Dendritic cell treated with granulocyte-macrophage colony-stimulating factor and Interleukin-4, amounts not matched to agents 40 ng/mL and 50 ng/mL, for 4 days (primary cell): ENCODE data around the gene HEMGN.
"Not testable (repeated sequence)": the region's sequence is repeated elsewhere in the genome, so short reads cannot be mapped to it uniquely, and the experiment has no call there.

ENCODE experiments used
- H3K27ac Mint-ChIP-seq: one replicate; pipeline ENCODE4 v1.8.0; 2022; ENCODE audit warnings: mild to moderate bottlenecking, mixed read lengths
- H3K27me3 Mint-ChIP-seq: one replicate; pipeline ENCODE4 v1.8.0; 2022; ENCODE audit warnings: mild to moderate bottlenecking, mixed read lengths
- H3K36me3 Mint-ChIP-seq: one replicate; pipeline ENCODE4 v1.8.0; 2022; ENCODE audit warnings: low read depth, mixed read lengths
- H3K4me1 Mint-ChIP-seq: one replicate; pipeline ENCODE4 v1.8.0; 2022; ENCODE audit warnings: low read depth, mixed read lengths
- H3K4me3 Mint-ChIP-seq: one replicate; pipeline ENCODE4 v1.8.0; 2022; ENCODE audit warnings: mild to moderate bottlenecking, moderate library complexity, mixed read lengths
- H3K9me3 Mint-ChIP-seq: one replicate; pipeline ENCODE4 v1.8.0; 2022; ENCODE audit warnings: mixed read lengths
- intact Hi-C: fragments of 100-400 bp; cut with micrococcal nuclease; formaldehyde crosslinking; loops from one replicate; pipeline ENCODE4 v1.15.0; 2022

HEMGN gene

GRCh38 chr9:97958812-97959511, 21.0 kb upstream of the HEMGN start:
- H3K4me3 Mint-ChIP-seq = no peak overlapping the region
- H3K27me3 Mint-ChIP-seq = no peaks in the 10 kb centered on the region
- H3K4me1 Mint-ChIP-seq = peaks cover 5% of the 10 kb centered on the region
- H3K9me3 Mint-ChIP-seq = no peaks in the 10 kb centered on the region
- intact Hi-C loops = no loop called here
- no peaks in the 10 kb centered on the region for H3K36me3 Mint-ChIP-seq
- no peak overlapping the region for H3K27ac Mint-ChIP-seq

GRCh38 chr9:97956331-97956730, 18.4 kb upstream of the HEMGN start:
- no peaks in the 10 kb centered on the region for H3K36me3 Mint-ChIP-seq
- intact Hi-C loops = no loop called here
- no peak overlapping the region for H3K27ac Mint-ChIP-seq
- no peaks in the 10 kb centered on the region for H3K9me3 Mint-ChIP-seq
- no peaks in the 10 kb centered on the region for H3K27me3 Mint-ChIP-seq
- H3K4me3 Mint-ChIP-seq = no peak overlapping the region
- peaks cover 5% of the 10 kb centered on the region for H3K4me1 Mint-ChIP-seq

GRCh38 chr9:97954550-97954989, 16.6 kb upstream of the HEMGN start:
- Mint-ChIP-seq H3K4me1 (peaks cover 5% of the 10 kb centered on the region), H3K9me3 (no peaks in the 10 kb centered on the region), H3K27me3 (no peaks in the 10 kb centered on the region), H3K4me3 (no peak overlapping the region), H3K36me3 (no peaks in the 10 kb centered on the region), H3K27ac (no peak overlapping the region)
- intact Hi-C loops = no loop called here

- H3K36me3 Mint-ChIP-seq, H3K4me3 Mint-ChIP-seq, H3K27ac Mint-ChIP-seq, H3K27me3 Mint-ChIP-seq, H3K4me1 Mint-ChIP-seq, H3K9me3 Mint-ChIP-seq, intact Hi-C loops: not testable (repeated sequence)
Observed at GRCh38 chr9:97950873-97951272, 12.9 kb upstream of the HEMGN start.

- H3K27ac Mint-ChIP-seq, H3K36me3 Mint-ChIP-seq, H3K9me3 Mint-ChIP-seq, intact Hi-C loops, H3K4me3 Mint-ChIP-seq, H3K27me3 Mint-ChIP-seq, H3K4me1 Mint-ChIP-seq: not testable (repeated sequence)
Observed at GRCh38 chr9:97947094-97947493, 9.1 kb upstream of the HEMGN start.

- H3K4me1 Mint-ChIP-seq, H3K36me3 Mint-ChIP-seq, H3K9me3 Mint-ChIP-seq, H3K4me3 Mint-ChIP-seq, intact Hi-C loops, H3K27ac Mint-ChIP-seq, H3K27me3 Mint-ChIP-seq: not testable (repeated sequence)
Observed at GRCh38 chr9:97945470-97945869, 7.5 kb upstream of the HEMGN start.

- H3K27me3 Mint-ChIP-seq = peaks cover 5% of the 10 kb centered on the region
- no peaks in the 10 kb centered on the region for H3K4me1 Mint-ChIP-seq
- no peaks in the 10 kb centered on the region for H3K9me3 Mint-ChIP-seq
- no peak overlapping the region for H3K4me3 Mint-ChIP-seq
- intact Hi-C loops = no loop called here
- H3K36me3 Mint-ChIP-seq = no peaks in the 10 kb centered on the region
- no peak overlapping the region for H3K27ac Mint-ChIP-seq
Observed at GRCh38 chr9:97944612-97945011, 6.6 kb upstream of the HEMGN start.

- H3K27me3 Mint-ChIP-seq = peaks cover 5% of the 10 kb centered on the region
- no peaks in the 10 kb centered on the region for H3K36me3 Mint-ChIP-seq
- H3K4me1 Mint-ChIP-seq = no peaks in the 10 kb centered on the region
- no peaks in the 10 kb centered on the region for H3K9me3 Mint-ChIP-seq
- intact Hi-C loops = no loop called here
- no peak overlapping the region for H3K27ac Mint-ChIP-seq
- H3K4me3 Mint-ChIP-seq = no peak overlapping the region
Observed at GRCh38 chr9:97943308-97943855, 5.4 kb upstream of the HEMGN start.

- H3K27me3 Mint-ChIP-seq = peaks cover 3% of the 10 kb centered on the region
- H3K36me3 Mint-ChIP-seq = no peaks in the 10 kb centered on the region
- no peak overlapping the region for H3K27ac Mint-ChIP-seq
- no peaks in the 10 kb centered on the region for H3K4me1 Mint-ChIP-seq
- intact Hi-C loops = no loop called here
- H3K4me3 Mint-ChIP-seq = no peak overlapping the region
- no peaks in the 10 kb centered on the region for H3K9me3 Mint-ChIP-seq
Observed at GRCh38 chr9:97941323-97941722, 3.4 kb upstream of the HEMGN start.

GRCh38 chr9:97940741-97941140, 2.8 kb upstream of the HEMGN start:
- H3K36me3 Mint-ChIP-seq = no peaks in the 10 kb centered on the region
- H3K27me3 Mint-ChIP-seq = peaks cover 3% of the 10 kb centered on the region
- no peaks in the 10 kb centered on the region for H3K4me1 Mint-ChIP-seq
- intact Hi-C loops = no loop called here
- no peak overlapping the region for H3K27ac Mint-ChIP-seq
- H3K4me3 Mint-ChIP-seq = no peak overlapping the region
- no peaks in the 10 kb centered on the region for H3K9me3 Mint-ChIP-seq

GRCh38 chr9:97940233-97940632, 2.3 kb upstream of the HEMGN start:
- Mint-ChIP-seq H3K36me3 (no peaks in the 10 kb centered on the region), H3K4me1 (no peaks in the 10 kb centered on the region), H3K27me3 (peaks cover 5% of the 10 kb centered on the region), H3K27ac (no peak overlapping the region), H3K9me3 (no peaks in the 10 kb centered on the region), H3K4me3 (no peak overlapping the region)
- intact Hi-C loops = no loop called here

GRCh38 chr9:97936998-97937397, 974 bp downstream of the HEMGN start:
- H3K27me3 Mint-ChIP-seq = peaks cover 8% of the 10 kb centered on the region
- H3K36me3 Mint-ChIP-seq = no peaks in the 10 kb centered on the region
- H3K4me1 Mint-ChIP-seq = no peaks in the 10 kb centered on the region
- no peaks in the 10 kb centered on the region for H3K9me3 Mint-ChIP-seq
- intact Hi-C loops = no loop called here
- no peak overlapping the region for H3K27ac Mint-ChIP-seq
- no peak overlapping the region for H3K4me3 Mint-ChIP-seq

GRCh38 chr9:97935276-97935675, 2.7 kb downstream of the HEMGN start:
- intact Hi-C loops = no loop called here
- no peaks in the 10 kb centered on the region for H3K4me1 Mint-ChIP-seq
- no peak overlapping the region for H3K4me3 Mint-ChIP-seq
- H3K9me3 Mint-ChIP-seq = no peaks in the 10 kb centered on the region
- H3K27me3 Mint-ChIP-seq = peaks cover 5% of the 10 kb centered on the region
- H3K36me3 Mint-ChIP-seq = no peaks in the 10 kb centered on the region
- no peak overlapping the region for H3K27ac Mint-ChIP-seq

GRCh38 chr9:97934321-97935115, 3.5 kb downstream of the HEMGN start:
- Mint-ChIP-seq H3K27me3 (peaks cover 5% of the 10 kb centered on the region), H3K27ac (no peak overlapping the region), H3K9me3 (no peaks in the 10 kb centered on the region), H3K4me3 (no peak overlapping the region), H3K36me3 (no peaks in the 10 kb centered on the region), H3K4me1 (no peaks in the 10 kb centered on the region)
- intact Hi-C loops = no loop called here
